Activated naive CD4-positive, alpha-beta T cell treated with anti-CD3 and anti-CD28 coated beads, Interleukin-2, amount 10 ng/mL, durations not matched to agents 7 days and 5 days (primary cell): ENCODE data around the gene SIK3.

Experiments used
- CTCF ChIA-PET: fragments of 350-600 bp; sonication (Branson Sonifier 250); formaldehyde crosslinking; loops from one replicate; lab custom pipeline; 2021; ENCODE audit warnings: antibody characterized with exemption; lab: Charles Lee
- DNase-seq: peaks from one replicate; pipeline ENCODE4 v3.0.0-alpha.2; 2020
- H3K27ac Mint-ChIP-seq: one replicate; pipeline ENCODE4 v1.8.0; 2021; ENCODE audit warnings: mild to moderate bottlenecking, moderate library complexity, mixed read lengths
- H3K27me3 Mint-ChIP-seq: one replicate; pipeline ENCODE4 v1.8.0; 2021; ENCODE audit warnings: mild to moderate bottlenecking, mixed read lengths
- H3K36me3 Mint-ChIP-seq: one replicate; pipeline ENCODE4 v1.8.0; 2021; ENCODE audit warnings: mixed read lengths
- H3K4me1 Mint-ChIP-seq: one replicate; pipeline ENCODE4 v1.8.0; 2021; ENCODE audit warnings: mixed read lengths
- H3K4me3 Mint-ChIP-seq: one replicate; pipeline ENCODE4 v1.8.0; 2021; ENCODE audit warnings: mild to moderate bottlenecking, moderate library complexity, mixed read lengths
- H3K9me3 Mint-ChIP-seq: one replicate; pipeline ENCODE4 v1.8.0; 2021; ENCODE audit warnings: mixed read lengths

SIK3 gene

DNA sequence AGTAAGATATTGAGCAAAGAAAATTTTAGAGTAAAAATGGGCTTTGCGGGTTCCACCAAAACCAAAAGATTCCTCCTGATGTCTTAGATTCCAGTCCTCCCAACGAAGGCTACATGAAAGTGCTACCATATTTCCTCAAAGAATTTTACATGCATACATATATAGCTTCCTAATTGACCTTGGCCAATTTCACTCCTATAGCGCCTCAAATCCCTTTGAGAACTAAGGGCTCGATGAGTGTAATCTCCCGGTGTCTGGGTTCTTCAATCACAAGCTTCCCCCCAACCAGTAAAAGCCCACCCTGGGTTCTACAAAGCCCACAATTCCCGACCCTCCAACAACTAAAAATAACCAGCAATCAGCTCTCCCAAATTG lies 1.2 kb downstream of the SIK3 start:
- H3K27me3 Mint-ChIP-seq, result no peaks in the 10 kb centered on the region
- H3K36me3 Mint-ChIP-seq, result peaks cover 13% of the 10 kb centered on the region
- peak overlapping the region; percentile 85 for H3K27ac Mint-ChIP-seq
- CTCF ChIA-PET, result interaction anchor here (0.6 to 3.7 kb wide), 11 partner anchors 8 to 306 kb away, joined by 3 to 20 read pairs (median 5); no protein-coding TSS in a partner anchor
- H3K4me1 Mint-ChIP-seq, result peaks cover 60% of the 10 kb centered on the region
- peaks cover 3% of the 10 kb centered on the region for H3K9me3 Mint-ChIP-seq
- no peak for DNase-seq
- H3K4me3 Mint-ChIP-seq, result peak overlapping the region; percentile 91

DNA sequence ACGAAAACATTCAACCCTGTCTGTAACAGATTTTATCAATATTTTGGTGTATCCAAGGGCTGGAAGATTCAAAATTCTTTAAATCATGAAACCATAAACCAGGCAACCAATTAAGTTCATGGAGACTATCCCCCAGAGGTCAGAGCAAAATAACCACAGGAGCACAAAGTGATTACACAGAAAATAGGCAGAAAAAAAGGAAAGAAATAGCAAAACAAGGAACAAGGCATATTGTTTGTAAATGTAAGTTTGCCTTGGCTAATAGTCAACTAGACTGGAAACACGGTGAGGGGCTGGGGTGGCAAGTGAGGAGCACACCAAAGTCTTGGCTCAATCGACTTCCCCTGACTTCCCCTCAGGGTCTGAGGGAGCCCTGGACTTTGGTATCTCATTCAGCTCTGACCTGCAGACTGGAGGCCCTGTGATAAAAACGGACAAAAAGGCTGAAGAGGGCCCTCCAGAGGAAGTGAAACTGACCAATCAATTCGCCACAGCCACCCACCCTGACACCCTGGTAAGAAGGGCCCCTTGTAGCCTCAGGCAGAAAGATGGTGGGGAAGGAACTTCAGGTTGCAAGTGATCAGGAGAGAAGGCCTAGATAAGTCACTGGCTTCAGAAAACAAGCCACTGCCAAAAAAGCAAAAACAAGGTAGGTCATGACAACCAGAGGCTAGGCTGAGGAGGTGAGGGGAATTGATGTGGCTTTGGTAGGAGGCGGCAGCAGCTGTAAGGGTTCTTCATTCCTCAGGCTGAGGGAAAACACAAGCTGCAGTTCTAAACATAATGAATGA lies 1.8 kb downstream of the SIK3 start:
- DNase-seq, result peak; percentile 65
- Mint-ChIP-seq H3K4me1 (peaks cover 65% of the 10 kb centered on the region), H3K9me3 (peaks cover 5% of the 10 kb centered on the region), H3K36me3 (peaks cover 17% of the 10 kb centered on the region), H3K27ac (peak overlapping the region; percentile 85), H3K27me3 (no peaks in the 10 kb centered on the region), H3K4me3 (peak overlapping the region; percentile 91)
- CTCF ChIA-PET, result interaction anchor here (0.6 to 3.7 kb wide), 11 partner anchors 8 to 306 kb away, joined by 3 to 20 read pairs (median 5); no protein-coding TSS in a partner anchor

DNA sequence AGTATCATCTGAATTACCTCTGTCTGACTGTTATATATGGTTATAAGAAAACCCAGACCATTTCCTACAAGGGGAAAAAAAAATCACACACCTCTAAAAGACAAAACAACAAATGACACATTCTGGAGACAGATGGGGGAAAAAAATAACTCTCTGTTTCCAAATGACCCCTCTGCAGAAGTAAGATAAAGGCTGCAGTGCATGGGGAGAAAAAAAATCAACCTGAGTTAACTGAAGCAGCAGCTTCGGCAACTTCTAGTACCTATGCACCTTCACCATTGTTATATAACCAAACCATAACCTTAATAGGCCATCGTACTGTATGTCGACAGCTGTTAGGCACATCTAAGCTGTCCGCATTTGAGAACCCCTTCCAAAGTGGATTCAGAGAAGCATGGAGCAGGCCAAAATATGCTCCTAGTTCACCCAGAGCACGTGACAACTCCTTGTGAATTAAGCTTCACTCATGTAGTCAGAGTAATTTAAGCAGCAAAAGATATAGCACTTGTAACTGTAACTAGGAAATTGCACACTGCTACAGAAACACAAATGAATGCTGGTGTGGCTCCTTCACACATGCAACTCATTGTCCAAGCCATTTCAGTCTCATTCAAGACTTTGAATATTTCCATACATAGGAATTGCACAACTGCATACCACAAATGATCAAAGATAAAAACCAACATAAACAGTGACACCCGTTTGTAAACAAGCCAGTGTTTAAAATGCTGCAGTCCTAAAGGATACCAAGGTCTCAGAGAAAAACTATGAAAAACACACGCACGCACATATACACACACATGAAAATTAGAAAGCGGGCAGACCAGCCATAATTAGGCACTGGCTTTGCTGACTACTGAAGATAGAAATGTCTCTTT lies 2.7 kb downstream of the SIK3 start:
- peaks cover 5% of the 10 kb centered on the region for H3K9me3 Mint-ChIP-seq
- peaks cover 68% of the 10 kb centered on the region for H3K4me1 Mint-ChIP-seq
- no peak for DNase-seq
- H3K36me3 Mint-ChIP-seq, result peaks cover 18% of the 10 kb centered on the region
- CTCF ChIA-PET, result interaction anchor here (0.7 to 3.7 kb wide), 5 partner anchors 59 to 241 kb away, joined by 3 to 20 read pairs (median 3); no protein-coding TSS in a partner anchor
- H3K4me3 Mint-ChIP-seq, result peak overlapping the region; percentile 91
- H3K27ac Mint-ChIP-seq, result peak overlapping the region; percentile 85
- no peaks in the 10 kb centered on the region for H3K27me3 Mint-ChIP-seq

DNA sequence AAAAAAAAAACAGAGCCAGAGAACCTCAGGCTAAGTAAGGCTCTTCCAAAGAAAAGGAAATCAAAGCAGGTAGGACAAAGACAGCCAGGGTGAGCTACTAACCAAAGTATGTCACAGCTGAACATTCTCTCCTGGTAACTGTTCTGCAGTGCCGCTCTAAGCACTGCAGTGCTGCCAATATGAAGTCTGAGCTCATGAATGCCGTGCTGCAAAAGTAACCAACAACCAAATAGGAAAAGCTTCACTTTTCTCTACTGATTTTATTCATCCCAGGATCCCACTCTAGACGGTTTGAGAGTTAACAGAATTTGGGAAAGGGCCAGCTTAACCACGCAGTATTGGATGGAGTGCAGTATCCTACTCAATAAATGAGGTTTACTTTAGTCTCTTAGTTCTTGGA lies 3.5 kb downstream of the SIK3 start:
- Mint-ChIP-seq H3K36me3 (peaks cover 22% of the 10 kb centered on the region), H3K27ac (peak overlapping the region; percentile 34), H3K9me3 (peaks cover 5% of the 10 kb centered on the region), H3K4me1 (peaks cover 70% of the 10 kb centered on the region), H3K4me3 (no peak overlapping the region), H3K27me3 (no peaks in the 10 kb centered on the region)
- no peak for DNase-seq
- CTCF ChIA-PET, result interaction anchor here (0.7 to 3.7 kb wide), 5 partner anchors 11 to 240 kb away, joined by 3 to 20 read pairs (median 3); no protein-coding TSS in a partner anchor

DNA sequence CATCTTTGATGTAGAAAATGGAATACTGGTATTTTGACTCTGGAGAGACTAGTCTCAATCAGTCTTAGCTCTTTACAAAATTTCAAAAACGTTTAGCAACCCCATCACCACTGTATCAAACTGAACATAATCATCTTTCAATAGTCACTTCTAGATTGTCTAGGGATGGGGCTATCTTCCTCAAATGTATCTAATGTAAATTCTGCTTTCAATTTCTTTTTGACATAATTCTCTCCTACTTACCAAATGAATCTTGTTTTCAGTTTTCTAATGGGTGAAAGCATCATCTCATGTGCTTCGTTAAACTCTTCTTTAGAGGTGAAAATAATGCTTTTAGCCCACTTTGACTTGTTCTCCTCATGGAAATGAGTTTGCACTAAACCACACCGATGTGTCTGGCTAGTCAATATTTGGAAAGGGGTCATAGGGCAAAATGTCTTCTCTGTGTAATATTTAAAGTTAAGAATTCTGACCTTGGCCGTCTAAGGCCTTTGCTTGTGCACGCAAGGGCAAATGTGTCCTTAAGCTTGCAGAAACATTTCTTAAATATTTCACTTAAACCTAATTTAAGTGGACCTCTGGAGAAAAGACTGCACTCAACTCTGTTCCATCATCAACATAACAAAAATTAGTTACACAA lies 5.2 kb downstream of the SIK3 start:
- no peaks in the 10 kb centered on the region for H3K27me3 Mint-ChIP-seq
- peaks cover 63% of the 10 kb centered on the region for H3K4me1 Mint-ChIP-seq
- H3K4me3 Mint-ChIP-seq, result no peak overlapping the region
- no peak overlapping the region for H3K27ac Mint-ChIP-seq
- DNase-seq, result no peak
- CTCF ChIA-PET, result no interaction called here
- peaks cover 24% of the 10 kb centered on the region for H3K36me3 Mint-ChIP-seq
- H3K9me3 Mint-ChIP-seq, result peaks cover 5% of the 10 kb centered on the region

DNA sequence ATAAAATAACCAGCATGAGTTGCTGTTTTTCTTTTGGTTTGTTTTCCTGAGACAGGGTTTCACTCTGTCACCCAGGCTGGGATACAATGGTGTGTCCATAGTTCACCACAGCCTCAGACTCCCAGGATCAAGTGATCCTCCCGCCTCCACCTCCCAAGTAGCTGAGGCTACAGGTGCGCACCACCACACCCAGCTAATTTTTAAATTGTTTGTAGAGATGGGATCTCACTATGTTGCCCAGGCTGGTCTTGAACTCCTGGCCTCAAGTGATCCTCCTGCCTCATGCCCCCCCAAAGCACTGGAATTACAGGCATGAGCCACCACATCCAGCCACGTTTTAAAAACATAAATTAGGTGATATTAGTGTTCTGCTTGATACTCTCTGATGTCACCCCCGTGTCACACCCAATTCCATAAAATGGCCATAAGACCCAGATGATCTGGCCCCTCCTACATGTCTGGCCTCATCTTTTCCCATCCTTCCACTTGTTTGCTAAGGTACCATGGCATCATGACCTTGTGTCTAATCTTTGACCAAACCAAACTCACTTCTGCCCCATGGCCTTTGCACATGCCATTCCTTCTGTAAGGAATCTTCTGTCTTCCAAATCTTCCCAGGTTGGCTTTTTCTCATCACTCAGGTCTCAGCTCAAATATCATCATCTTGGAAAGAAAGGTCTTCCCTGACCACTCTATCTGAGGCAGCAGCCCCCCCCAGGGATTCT lies 6.3 kb downstream of the SIK3 start:
- no peak for DNase-seq
- Mint-ChIP-seq H3K4me1 (peaks cover 63% of the 10 kb centered on the region), H3K36me3 (peaks cover 24% of the 10 kb centered on the region), H3K27me3 (no peaks in the 10 kb centered on the region), H3K9me3 (peaks cover 5% of the 10 kb centered on the region), H3K4me3 (no peak overlapping the region), H3K27ac (no peak overlapping the region)
- CTCF ChIA-PET, result no interaction called here

DNA sequence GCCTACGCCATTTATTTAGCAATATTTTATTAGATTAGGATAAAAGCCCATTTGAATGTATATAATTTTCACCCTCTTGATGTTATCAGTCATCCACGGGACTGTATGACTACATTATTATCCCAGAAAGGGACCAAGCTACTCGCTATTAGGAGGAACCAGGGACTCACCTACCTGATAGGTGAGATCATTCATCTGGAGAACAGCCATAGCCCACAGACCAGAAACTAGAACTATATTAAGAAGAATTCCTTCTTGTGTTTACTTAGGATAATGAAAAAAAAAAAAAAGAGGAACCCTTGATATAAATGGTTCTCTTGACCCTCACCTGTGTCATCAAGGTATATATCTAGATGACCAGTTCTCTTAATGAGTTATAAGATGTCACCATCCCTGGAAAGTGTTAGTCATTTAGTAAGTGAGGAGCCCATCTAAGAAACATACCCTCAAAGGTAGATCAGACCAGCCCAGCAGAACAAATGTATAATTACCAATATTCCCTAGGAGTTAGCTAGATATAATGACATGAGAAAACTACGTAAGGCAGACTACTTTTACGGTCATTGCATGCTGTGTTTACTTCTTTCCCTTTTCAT lies 8.0 kb downstream of the SIK3 start:
- H3K27me3 Mint-ChIP-seq, result no peaks in the 10 kb centered on the region
- H3K4me1 Mint-ChIP-seq, result peaks cover 50% of the 10 kb centered on the region
- H3K27ac Mint-ChIP-seq, result no peak overlapping the region
- no peak for DNase-seq
- CTCF ChIA-PET, result interaction anchor here (0.7 kb wide), 2 partner anchors 10 to 13 kb away, joined by 3 read pairs; no protein-coding TSS in a partner anchor
- H3K9me3 Mint-ChIP-seq, result peaks cover 5% of the 10 kb centered on the region
- H3K36me3 Mint-ChIP-seq, result peaks cover 27% of the 10 kb centered on the region
- H3K4me3 Mint-ChIP-seq, result no peak overlapping the region

DNA sequence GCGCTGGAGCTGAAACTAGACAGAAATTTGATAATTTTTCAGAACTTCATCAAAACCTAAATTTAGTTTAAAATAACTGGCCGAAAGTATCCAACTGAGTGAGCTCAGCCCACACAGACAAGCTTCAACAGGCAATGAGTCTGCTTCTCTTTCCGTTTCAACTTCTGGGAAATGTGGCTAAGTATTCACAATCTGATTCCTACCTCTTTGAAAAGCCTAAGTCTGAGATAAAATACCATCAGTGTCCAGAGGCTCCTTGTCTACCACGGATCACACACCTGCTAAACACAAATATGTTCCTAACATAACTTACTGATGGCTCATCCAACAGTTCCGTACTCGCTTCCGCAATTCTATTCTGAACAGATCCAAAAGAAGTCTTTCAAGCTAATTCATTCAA lies 8.5 kb downstream of the SIK3 start:
- CTCF ChIA-PET, result interaction anchor here (0.7 kb wide), 2 partner anchors 10 to 12 kb away, joined by 3 read pairs; no protein-coding TSS in a partner anchor
- Mint-ChIP-seq H3K27me3 (no peaks in the 10 kb centered on the region), H3K4me1 (peaks cover 44% of the 10 kb centered on the region), H3K4me3 (no peak overlapping the region), H3K9me3 (peaks cover 5% of the 10 kb centered on the region), H3K36me3 (peaks cover 27% of the 10 kb centered on the region), H3K27ac (no peak overlapping the region)
- no peak for DNase-seq

DNA sequence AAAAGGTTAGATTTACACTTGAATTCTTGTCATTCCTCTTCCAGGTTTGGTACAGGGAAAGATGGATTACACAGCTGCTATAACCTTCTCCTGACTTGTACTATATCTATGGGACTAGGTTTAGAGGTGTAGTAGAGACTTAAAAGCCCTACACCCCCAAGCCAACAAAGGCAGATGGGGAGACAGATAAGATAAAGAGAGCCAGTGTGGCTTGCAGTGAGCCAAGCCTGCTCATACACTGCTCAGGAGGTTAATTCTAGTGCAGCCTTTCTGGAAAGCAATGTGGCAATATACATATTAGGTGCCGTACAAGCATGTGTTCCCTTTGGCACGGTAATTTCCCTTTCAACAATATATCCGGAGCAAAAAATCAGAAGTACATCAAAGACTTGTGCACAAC lies 10.8 kb downstream of the SIK3 start:
- H3K27me3 Mint-ChIP-seq, result no peaks in the 10 kb centered on the region
- no peak for DNase-seq
- no peak overlapping the region for H3K27ac Mint-ChIP-seq
- CTCF ChIA-PET, result interaction anchor here (0.9 kb wide), 1 partner anchor 10 kb away, joined by 3 read pairs; no protein-coding TSS in a partner anchor
- peaks cover 28% of the 10 kb centered on the region for H3K4me1 Mint-ChIP-seq
- no peak overlapping the region for H3K4me3 Mint-ChIP-seq
- H3K36me3 Mint-ChIP-seq, result peaks cover 21% of the 10 kb centered on the region
- peaks cover 5% of the 10 kb centered on the region for H3K9me3 Mint-ChIP-seq

DNA sequence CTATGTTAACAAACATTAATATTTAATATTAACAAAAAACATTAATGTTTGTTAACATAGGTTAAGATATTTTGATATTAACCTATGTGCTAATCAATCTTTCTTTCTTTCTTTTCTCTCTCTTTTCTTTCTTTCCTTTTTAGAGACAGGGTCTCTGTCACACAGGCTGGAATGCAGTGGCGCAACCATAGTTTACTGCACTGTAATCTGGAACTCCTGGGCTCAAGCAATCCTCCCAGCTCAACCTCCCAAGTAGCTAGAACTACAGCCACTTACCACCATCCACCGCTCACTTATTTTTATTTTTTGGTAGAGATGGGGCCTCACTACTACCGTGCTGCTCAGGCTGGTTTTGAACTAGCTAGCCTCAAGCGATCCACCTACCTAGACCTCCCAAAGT lies 13.2 kb downstream of the SIK3 start:
- CTCF ChIA-PET, result no interaction called here
- peaks cover 19% of the 10 kb centered on the region for H3K4me1 Mint-ChIP-seq
- no peak overlapping the region for H3K4me3 Mint-ChIP-seq
- H3K36me3 Mint-ChIP-seq, result peaks cover 8% of the 10 kb centered on the region
- no peak for DNase-seq
- H3K9me3 Mint-ChIP-seq, result no peaks in the 10 kb centered on the region
- H3K27me3 Mint-ChIP-seq, result no peaks in the 10 kb centered on the region
- no peak overlapping the region for H3K27ac Mint-ChIP-seq

DNA sequence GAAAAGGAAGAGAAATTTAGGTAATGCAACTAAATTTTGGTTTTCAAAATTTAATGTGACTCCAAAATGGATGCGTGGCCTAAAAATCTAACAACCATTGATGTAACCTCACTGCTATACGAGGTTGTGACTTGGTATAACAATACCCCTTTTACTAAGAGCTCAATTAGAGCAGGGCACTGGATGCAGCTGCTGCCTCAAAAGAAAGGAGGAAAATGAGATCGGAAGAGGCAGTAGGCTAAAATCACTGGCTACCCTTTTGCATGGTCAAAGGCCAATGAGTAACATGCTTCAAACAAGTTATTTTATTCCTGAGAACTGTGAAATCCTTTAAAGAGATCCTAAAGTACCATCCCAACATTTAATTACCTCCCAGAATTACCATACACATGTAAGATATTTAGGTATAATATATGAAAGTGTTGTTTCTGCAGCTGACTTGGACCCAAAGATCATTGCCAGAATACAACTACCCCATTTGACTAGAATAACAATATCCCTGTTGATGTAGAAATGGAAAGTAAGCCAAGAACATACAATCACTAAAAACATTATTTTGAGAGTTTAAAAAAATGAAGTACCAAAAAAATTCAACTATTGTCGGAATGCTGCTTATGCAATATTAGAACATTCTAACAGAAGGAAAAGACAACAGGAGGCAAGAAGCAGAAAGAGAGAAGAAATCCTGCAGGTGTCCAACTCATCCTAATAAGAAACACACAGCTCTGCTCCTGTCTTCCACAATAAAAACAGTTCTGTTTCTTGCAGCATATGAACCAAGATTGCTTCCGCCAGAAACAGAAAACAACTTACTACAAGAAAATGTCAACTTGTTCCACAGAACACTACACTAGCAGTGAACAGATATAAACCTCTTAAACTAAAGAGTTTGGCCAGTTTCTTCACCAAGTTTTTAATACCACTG lies 15.0 kb downstream of the SIK3 start:
- Mint-ChIP-seq H3K27ac (no peak overlapping the region), H3K27me3 (no peaks in the 10 kb centered on the region), H3K4me1 (peaks cover 25% of the 10 kb centered on the region), H3K4me3 (no peak overlapping the region), H3K36me3 (peaks cover 6% of the 10 kb centered on the region), H3K9me3 (no peaks in the 10 kb centered on the region)
- DNase-seq, result no peak
- CTCF ChIA-PET, result interaction anchor here (0.6 to 1.5 kb wide), 3 partner anchors 11 to 135 kb away, joined by 3 to 5 read pairs (median 3); no protein-coding TSS in a partner anchor

DNA sequence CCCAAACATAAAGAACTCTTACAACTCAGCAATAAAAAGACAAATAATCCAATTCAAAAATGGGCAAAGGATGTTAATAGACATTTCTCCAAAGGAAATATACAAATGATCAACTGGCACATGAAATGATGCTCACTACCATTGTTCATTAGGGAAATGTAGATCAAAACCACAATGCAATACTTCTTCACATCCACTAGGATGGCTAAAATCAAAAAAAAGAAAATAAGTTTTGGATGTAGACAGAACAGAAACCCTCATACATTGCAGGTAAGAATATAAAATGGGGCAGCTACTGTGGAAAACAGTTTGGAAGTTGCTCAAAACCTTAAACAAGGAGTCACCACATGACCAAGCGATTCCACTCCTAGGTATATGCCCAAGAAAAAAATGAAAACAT lies 16.3 kb downstream of the SIK3 start:
- H3K27me3 Mint-ChIP-seq, result no peaks in the 10 kb centered on the region
- H3K36me3 Mint-ChIP-seq, result peaks cover 6% of the 10 kb centered on the region
- CTCF ChIA-PET, result no interaction called here

More for the DNA sequence above, 16.3 kb downstream of the SIK3 start:
- Mint-ChIP-seq H3K9me3 (no peaks in the 10 kb centered on the region), H3K27ac (no peak overlapping the region), H3K4me1 (peaks cover 28% of the 10 kb centered on the region), H3K4me3 (no peak overlapping the region)
- DNase-seq, result no peak
